ENCODE data around the gene IQCH.

- no peak for TF ChIP-seq CTCF (IDR thresholded peaks at IDR 0.05)
- TF ChIP-seq POLR2A (IDR thresholded peaks at IDR 0.05): no peak
- no peak for TF ChIP-seq POLR2AphosphoS5 (IDR thresholded peaks at IDR 0.05; ENCODE audit: insufficient read depth in 1 of 2, low read depth in 1 of 2)
Measured at GRCh38 chr15:67481680-67482079, 227.1 kb downstream of the IQCH start.

Data from vagina (tissue), 2 donors.